GM18517 (cell line): ENCODE data around the gene SIGLEC12.
"Not testable (repeated sequence)": the region's sequence is repeated elsewhere in the genome, so short reads cannot be mapped to it uniquely, and the experiment has no call there.

Experiments
- ATAC-seq: cut with Tn5 transposase; IDR thresholded peaks from one replicate; pipeline ENCODE4 v1.9.1; 2021; ENCODE audit warnings: mild to moderate bottlenecking, moderate library complexity; ENCODE audit not compliant: unreplicated experiment

The SIGLEC12 gene

DNA sequence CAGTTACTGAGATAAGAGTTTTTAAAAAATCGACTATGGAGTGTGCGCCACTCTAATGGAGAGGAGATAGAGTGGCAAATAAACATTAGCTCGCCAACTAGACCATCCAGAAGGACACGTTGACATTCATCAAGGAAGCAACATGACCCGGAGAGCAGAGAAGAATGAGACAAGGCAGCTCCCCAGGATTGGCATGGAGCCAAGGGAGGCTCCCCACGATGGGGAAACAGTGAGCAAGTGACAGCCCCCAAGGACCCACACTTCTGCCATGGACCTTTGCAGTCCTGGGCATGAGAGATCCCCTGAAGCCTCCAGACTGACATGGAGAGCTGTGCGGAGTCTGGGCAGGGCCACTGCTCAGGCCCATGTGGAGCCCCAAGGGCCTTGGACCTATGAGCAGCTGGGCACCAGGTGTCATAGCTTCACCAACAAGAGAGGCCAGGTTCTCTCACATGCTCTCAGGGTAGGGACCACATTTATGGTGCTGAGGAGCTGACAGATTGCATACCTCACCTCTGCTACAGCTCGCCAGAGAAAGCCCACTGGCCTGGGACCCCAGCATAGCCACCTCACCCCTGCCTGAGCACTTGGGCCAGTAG, 23.2 kb upstream of the SIGLEC12 start:
- ATAC-seq, result no peak

DNA sequence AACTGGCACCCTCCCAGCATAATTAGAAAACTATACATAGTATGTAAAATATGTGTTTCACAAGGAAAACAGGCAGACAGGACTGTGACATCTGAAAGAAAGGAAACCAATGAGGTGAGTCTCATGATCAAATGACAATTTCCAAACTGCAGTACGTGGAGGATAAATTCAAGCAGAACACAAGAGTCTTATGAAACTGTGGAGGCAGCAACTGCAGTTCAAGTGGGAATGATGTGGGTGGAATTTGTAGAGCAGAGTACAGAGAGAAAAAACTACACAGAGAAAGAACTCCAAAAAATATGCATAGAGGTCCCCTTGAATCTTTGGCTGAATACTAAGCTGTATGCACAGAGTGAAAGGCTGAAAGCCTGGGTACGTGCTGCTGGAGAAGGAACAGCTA, 20.2 kb upstream of the SIGLEC12 start:
- ATAC-seq, result no peak

DNA sequence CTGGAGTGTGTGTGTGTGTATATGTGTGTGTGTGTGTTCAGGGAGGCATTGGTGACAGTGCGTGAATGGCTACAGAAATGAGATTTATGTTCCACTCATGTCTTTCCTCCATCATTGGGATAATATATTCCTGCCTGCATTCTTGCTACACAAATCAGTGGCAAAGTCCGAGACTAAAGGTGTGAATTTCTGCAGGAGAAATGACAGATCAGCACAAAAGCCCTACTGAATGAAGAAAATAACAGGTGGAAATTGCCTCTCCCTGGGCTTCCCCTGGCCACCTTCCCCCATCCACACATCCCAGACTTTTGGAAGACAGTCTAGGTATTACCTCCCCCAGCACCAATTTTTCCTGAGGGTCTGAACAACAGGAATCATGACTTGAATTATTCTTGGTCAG, 19.8 kb upstream of the SIGLEC12 start:
- no peak for ATAC-seq

DNA sequence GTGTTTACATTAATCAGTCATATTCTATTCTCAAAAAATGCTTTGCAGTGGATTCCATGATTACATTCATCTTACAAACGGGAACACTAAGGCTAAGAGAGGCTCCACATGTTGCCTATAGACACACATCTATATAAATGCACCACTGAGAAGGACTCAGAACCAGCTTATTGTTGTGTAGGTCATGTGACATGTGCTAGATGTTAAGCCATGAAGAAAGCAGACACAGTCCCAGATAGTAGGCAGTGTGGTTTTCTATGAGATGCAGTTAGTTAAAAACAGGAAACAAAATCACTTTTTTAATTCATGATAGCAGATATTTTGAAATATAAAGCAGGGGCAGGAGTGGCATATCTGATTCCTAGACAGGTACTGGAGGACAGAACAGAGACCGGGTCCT, 19.1 kb upstream of the SIGLEC12 start:
- ATAC-seq, result no peak

DNA sequence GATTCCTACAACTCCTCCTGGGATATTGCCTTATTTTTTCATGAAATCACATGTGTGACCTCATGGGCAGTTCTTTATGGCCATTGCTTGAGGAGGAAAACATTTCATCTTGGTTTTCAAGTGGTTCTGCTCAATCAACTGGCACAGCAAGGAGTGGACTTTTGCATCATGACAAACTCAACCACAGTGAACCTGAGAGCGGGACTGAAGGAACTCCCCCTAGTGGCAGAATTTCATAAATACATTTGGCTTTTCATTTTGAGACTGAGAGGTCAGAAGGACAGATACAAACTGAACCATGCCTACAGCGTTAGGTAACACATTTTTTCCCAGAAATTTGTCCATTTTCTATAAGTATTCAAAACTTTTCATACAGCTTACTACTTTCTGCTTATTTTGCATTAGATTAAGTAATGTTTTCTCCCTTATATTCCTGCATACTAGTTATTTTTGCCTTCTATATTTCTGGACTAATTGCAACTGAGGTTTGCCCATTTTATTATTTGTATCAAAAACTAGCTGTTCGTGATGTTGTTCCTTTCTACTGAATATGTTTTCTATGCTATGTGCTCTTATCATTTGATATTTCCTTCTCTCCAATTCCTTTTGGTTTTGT, 13.4 kb upstream of the SIGLEC12 start:
- ATAC-seq, result no peak

DNA sequence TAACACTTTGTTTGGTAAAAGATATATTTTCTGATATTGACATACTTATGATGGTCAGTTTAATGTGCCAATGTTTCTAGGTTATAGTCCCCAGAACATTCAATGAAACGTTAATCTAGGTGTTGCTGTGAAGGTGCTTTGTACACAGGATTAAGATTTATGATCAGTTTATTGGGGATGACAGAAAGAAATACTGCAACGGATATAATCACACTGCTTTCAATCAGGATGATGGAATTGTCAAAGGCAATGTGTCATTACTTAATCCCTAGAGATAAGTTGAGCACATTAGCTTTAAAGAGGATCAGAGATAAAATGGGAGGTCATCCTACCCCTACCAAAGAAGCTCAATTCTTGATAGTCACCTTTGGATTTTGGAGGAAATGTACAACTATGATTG, 12.4 kb upstream of the SIGLEC12 start:
- ATAC-seq, result no peak

DNA sequence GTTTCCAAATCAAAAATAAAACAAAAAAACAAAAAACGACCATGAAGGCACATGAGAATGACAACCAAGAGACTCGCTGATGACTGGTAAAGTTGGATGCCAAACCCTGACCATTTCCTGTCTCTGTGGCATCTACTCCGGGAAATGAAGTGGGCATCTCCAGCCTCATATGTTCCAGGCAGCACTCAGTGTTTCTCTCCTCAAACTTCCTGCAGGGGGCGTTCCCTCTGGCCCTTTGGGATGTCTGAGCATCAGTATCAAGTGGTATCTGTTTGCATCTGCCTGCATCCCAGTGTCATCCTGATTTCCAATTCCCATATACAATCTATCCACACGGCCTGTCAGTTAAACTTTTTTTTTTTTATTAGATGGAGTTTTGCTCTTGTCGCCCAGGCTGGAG, 9.8 kb upstream of the SIGLEC12 start:
- ATAC-seq, result no peak

DNA sequence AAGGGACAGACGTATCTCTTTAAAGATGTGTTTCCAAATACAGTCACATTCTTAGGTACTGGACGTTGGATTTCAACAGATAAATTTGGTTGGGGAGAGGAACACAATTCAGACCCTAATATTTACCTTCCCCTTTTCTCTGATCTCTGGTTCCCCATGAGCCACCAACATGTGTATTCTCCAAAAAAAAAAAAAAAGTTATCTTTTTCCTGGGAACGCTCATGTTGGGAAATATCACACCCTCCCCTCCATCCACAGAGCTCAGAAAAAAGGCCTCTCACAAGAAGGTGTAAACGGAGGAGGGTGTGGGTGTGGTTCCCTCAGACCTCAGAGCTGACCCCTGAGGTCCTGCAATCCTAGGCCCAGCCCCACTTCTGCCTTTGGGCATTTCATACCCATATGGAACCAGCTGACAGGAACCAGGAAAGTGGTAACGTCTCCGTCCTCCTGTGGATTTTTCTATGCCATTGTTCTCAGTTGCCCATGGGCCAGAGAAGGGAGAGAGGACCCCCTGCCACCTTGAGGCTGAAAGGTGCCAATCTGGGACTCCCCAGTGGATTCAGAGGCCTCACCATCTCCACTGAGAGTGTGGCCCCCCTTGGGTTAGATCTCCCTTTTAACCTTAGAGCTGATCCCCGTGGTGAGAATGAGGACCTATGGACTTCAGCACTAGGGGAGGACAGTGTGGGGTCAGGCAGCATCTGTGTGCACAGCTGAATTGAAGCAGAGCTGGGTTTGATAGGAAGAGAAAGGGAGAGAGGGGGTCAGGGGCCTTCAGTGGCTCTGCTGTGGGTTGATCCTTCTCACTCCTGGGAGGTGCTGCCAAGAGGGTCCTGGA, 8.4 kb upstream of the SIGLEC12 start:
- ATAC-seq, result no peak

DNA sequence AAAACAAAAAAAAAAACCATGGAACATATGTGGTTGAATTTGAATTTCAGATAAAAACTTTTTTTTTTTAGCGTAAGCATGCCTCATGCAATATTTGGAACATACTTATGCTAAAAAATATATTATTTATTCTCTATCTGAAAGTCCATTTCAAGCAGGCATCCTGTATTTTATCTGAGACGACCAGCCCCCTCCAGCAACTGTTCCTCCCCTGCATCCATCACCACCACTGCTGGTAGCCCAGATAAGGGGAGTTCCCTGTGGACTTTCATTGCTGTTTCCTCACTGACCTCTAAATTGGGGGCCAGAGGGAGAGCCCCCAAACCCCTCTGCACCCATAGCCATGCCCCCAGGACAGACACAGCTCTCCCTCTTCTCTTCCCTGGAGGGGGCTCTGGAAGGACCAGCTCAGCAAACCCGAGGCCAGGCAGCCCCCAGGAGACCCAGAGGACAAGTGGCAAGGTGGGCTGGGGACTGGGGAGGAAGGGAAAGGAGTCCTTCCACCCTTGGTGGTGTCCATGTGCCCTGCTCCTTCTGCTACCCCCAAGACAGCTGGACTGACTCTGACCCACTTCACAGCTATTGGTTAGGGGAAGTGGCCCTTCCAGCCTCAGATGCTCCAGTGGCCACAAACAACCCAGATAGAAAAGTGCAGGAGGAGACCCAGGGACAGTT, 6.6 kb upstream of the SIGLEC12 start:
- ATAC-seq, result no peak

DNA sequence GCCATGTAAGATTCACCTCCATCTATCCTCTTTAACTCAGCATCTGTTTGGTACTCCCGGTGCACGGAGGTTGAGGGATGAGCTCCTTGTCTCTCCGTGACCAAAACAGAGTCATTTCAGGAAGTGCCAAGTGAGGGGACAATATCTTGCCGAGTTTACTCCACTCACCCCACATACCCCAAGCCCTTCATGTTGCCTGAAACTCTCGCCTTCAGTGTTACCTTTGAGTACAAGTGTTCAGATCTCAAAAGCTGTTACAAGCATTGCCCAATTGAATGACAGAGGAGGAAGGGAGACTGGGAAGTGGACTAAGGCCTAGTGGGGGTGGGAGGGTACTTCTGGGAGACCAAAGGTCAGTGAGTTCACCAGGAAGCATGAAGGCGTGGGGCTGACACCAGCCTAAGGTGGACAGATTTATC, 6.0 kb upstream of the SIGLEC12 start:
- ATAC-seq, result no peak

DNA sequence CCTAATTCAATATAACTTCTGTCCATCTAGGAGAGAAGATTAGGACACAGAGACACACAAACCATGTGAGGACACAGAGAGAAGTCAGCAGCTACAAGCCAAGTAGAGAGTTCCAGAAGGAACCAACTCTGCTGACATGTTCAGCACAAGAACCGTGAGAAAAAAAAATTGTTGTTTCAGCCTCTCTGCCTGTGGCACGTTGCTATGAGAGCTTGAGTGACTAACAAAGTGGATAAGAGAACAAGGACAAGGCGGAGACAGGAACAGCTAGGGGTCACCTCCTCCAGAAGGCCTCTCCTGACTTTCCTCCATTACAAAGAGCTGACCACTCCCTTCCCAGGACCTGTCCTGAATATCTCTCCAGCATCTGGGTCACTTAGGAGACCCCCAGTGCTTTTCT, 5.6 kb upstream of the SIGLEC12 start:
- no peak for ATAC-seq

DNA sequence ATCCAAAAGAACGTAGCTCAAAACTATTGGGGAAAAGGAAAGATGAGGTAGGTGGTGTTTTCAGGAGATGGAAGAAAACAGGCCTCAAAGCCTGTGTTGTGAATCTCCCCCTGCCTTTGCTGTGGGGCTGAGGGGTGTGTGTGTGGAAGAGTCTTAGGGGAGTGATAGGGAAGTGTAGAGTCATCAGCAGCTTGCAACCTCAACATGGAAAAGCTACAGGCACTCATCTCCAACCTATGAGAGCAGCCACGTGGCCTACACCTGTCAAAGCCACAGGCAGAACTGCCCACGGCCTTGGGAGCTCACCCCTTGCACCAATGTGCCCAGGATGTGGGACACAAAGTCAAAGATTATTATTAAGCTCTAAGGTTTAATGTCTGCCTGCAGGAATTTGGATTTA, 4.3 kb upstream of the SIGLEC12 start:
- ATAC-seq, result no peak

DNA sequence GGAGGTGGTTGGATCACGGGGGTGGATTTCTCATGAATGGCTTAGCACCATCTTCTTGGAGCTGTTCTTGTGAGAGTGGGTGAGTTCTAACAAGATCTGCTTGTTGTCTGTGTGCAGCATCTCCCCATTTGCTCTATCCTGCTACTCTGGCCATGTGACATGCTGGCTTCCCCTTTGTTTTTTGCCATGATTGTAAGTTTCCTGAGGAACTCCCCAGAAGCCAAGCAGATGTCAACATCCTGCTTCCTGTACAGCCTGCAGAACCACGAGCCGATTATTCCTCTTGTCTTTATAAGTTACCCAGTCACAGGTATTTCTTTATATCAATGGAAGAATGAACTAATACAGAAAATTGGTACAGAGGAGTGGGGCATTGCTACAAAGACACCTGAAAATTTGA, 2.3 kb upstream of the SIGLEC12 start:
- ATAC-seq, result no peak

DNA sequence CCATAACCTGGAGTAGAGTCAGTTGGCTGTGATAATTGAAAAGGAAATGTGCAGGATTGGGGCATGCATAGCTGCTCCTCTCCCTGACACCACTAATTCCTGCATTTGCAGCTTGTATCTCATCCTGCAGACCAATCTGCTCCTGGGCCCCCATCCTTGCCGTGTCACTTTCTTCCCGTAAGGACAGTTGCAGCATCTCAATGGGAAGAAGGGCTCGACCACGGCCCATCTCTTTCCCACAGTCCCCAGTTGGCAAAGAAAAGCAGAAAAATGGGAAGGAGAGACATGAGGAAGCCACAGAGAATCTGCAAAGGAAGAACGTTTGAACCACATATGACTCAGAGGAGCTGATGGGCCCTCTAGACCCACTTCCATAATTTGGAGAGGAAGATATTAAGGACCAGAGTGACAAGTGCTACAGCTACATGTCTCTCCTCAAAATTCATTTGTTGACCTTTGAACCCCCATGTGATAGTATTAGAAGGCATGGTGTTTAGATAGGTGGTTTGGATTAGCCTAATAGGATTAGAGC, 1.8 kb upstream of the SIGLEC12 start:
- no peak for ATAC-seq

DNA sequence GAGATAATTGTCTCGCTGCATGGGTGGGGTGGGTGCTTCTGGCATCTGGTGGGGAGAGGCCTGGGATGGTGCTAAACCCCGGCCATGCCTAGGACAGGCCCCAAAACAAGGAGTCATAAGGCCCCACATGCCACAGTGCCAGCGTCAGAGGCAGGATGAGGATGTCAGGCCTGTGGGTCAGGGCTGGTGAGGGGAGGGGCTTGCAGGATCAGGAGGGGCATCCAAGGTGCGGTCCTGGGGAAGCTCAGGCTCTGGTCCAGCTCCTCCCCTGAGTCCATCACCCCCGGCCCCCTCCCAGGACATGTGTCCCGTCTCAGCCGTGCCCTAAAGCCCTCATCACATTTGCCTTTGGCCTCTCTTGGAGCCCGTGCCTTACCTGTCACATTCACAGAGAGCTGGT, 669 bp downstream of the SIGLEC12 start:
- ATAC-seq, result not testable (repeated sequence)

DNA sequence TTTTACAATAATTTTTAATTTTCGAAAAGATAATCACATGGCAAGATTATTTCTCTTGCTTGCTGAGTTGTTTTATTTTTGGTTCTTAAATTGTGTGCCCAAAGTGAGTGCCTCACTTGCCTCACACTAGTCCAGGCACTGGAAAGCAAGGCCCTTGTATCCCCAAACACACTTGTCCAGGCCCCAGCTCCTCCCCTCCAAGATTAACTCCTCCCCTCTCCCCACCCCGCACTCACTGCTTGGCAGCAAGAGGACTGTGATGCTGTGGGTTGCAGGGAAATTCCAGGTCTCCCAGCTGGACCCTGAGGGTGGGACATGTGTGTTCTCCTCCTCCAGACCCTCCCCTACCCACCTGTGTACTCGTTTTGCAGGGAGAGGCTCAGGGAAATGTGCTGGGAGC, 3.9 kb downstream of the SIGLEC12 start:
- no peak for ATAC-seq

DNA sequence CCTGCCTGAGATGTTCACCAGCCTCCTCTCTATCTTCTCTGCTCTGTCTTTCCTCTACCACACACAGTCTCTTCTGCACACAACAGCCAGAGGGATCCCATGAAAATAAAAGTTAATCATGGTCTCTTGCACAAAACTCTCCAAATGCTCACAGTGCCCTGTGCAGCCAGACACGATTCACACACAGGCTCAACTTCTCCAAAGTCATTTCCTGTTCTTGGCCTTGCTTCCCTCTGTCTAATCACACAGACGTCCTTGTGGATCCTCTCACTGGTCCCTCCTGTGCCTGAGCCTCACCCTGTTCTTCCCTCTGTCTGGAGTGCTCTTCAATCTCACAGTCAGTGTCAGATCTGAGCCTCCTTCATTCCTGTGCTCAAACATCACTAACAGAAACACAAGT, 7.8 kb downstream of the SIGLEC12 start:
- ATAC-seq, result no peak

DNA sequence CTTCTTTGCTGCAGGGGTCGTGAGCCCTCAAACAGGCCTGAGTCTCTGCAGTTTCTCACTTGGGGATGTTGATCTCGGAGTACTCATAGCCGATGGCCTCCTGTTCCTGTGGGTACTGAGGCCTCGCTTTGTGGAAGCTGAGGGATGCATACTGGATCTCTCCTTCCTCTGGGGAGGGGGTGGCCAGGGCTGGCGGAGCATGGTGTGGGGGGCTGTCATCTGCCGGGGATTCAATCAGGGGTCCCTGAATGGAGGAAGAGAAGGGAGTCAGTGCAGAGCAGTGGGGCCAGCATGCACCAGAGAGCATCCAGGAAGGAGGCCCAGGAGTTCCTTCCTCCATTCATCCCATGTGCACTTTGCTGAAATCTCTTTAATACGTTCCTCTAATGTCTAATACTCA, 10.0 kb downstream of the SIGLEC12 start:
- ATAC-seq, result no peak

DNA sequence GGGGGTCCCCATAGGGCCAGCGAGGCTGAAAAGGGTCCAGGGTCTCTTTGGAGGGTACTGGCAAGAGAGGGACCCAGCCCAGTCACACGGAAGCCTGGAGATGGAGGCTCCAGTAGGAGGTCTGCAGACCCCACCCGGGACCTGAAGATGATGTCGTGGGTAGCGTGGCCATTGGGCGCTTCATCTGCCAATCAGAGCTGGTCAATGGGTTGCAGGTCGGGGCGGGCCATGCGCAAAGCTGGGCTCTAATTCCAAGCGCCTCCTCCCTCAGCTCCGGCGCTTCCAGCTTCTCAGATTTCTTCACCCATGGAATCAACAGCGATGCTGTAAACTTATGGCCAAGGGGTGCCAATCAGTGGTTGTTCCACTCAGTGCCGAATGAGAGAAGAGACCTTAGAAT, 10.9 kb downstream of the SIGLEC12 start:
- no peak for ATAC-seq

DNA sequence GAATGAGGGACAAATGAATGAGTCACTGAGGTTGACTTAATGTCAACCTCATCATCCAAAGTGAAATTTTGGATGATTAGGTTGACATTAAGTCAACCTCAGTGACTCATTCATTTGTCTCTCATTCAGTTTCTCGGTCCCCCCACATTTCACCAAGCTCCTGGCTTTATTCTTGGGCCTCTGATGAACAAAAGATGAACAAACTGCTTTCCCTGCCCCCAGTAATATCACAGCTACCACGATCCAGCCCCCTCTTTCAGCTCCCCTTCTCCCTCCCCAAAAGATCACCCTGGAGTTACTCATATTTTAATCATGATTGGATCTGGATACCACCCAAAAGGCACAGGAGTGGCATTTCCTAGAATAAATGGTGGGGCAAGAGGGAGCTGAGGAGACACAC, 12.5 kb downstream of the SIGLEC12 start:
- no peak for ATAC-seq

DNA sequence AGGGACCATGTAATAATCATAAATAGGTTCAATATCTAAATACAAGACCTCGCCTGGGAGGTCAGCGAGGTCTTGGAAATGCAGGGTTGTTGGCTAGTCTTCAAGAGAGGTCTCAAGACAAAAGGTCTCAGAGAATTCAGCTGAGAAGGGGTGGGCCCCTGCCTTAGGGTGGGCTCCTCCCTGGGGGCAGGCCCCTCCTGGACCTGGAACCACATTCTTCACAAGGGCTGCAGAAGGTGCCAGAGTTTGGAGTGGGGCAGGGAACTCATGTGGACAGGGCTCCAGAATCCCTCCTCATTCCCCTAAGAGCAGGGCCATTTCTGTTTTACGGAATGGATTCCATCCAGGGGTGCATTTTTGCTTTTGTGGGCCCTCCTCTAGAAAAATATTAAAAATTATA, 13.1 kb downstream of the SIGLEC12 start:
- no peak for ATAC-seq
